BE2C (cell line): ENCODE results near the gene POLE4.

Experiments
- DNase-seq: peaks from one replicate; pipeline ENCODE4 v3.0.0-alpha.2; 2020
- H3K27me3 ChIP-seq: fragments of 250-450 bp; sonication (Bioruptor Pico); 2 replicates; pipeline ENCODE4 v1.5.1; 2020; ENCODE audit warnings: mild to moderate bottlenecking
- H3K36me3 ChIP-seq: fragments of 250-450 bp; sonication (Bioruptor Pico); 2 replicates; pipeline ENCODE4 v1.5.1; 2020; ENCODE audit warnings: mild to moderate bottlenecking
- H3K4me1 ChIP-seq: fragments of 250-450 bp; sonication (Bioruptor Pico); 2 replicates; pipeline ENCODE4 v1.5.1; 2020
- H3K4me3 ChIP-seq: 2 replicates; pipeline ENCODE4 v1.5.1; 2011; ENCODE audit warnings: low read depth, low read length
- H3K9me3 ChIP-seq: fragments of 250-450 bp; sonication (Bioruptor Pico); 2 replicates; pipeline ENCODE4 v1.5.1; 2020
- CTCF ChIP-seq: IDR thresholded peaks from 2 replicates; pipeline ENCODE4 v1.5.1; 2012; ENCODE audit warnings: mild to moderate bottlenecking, low read depth, low read length

Gene POLE4

GRCh38 chr2:74945788-74946331 lies 12.6 kb upstream of the POLE4 start:
- Histone ChIP-seq H3K27me3 (no peaks in the 10 kb centered on the region), H3K36me3 (no peaks in the 10 kb centered on the region), H3K9me3 (no peaks in the 10 kb centered on the region), H3K4me3 (no peak overlapping the region), H3K4me1 (no peaks in the 10 kb centered on the region)
- DNase-seq = no peak
- no peak for TF ChIP-seq CTCF

GRCh38 chr2:74947703-74948102 lies 10.7 kb upstream of the POLE4 start:
- TF ChIP-seq CTCF = no peak
- Histone ChIP-seq H3K27me3 (no peaks in the 10 kb centered on the region), H3K4me3 (no peak overlapping the region), H3K36me3 (no peaks in the 10 kb centered on the region), H3K4me1 (no peaks in the 10 kb centered on the region), H3K9me3 (no peaks in the 10 kb centered on the region)
- peak; percentile 15 for DNase-seq

- H3K9me3 ChIP-seq = no peaks in the 10 kb centered on the region
- TF ChIP-seq CTCF = no peak
- H3K4me3 ChIP-seq = no peak overlapping the region
- no peaks in the 10 kb centered on the region for H3K27me3 ChIP-seq
- no peak for DNase-seq
- H3K36me3 ChIP-seq = no peaks in the 10 kb centered on the region
- H3K4me1 ChIP-seq = no peaks in the 10 kb centered on the region
Measured at GRCh38 chr2:74948779-74949178, 9.7 kb upstream of the POLE4 start.

- H3K27me3 ChIP-seq = no peaks in the 10 kb centered on the region
- H3K4me3 ChIP-seq = no peak overlapping the region
- H3K9me3 ChIP-seq = no peaks in the 10 kb centered on the region
- H3K4me1 ChIP-seq = no peaks in the 10 kb centered on the region
- H3K36me3 ChIP-seq = no peaks in the 10 kb centered on the region
- DNase-seq = no peak
- no peak for TF ChIP-seq CTCF
Measured at GRCh38 chr2:74951211-74951754, 7.2 kb upstream of the POLE4 start.

GRCh38 chr2:74952575-74952974 lies 5.9 kb upstream of the POLE4 start:
- no peak for DNase-seq
- no peaks in the 10 kb centered on the region for H3K36me3 ChIP-seq

More at GRCh38 chr2:74952575-74952974, 5.9 kb upstream of the POLE4 start:
- Histone ChIP-seq H3K4me1 (no peaks in the 10 kb centered on the region), H3K27me3 (no peaks in the 10 kb centered on the region), H3K4me3 (no peak overlapping the region), H3K9me3 (no peaks in the 10 kb centered on the region)
- no peak for TF ChIP-seq CTCF
